RWPE2 (cell line): ENCODE data around the gene RTN4R.
"Not testable (repeated sequence)": the region's sequence is repeated elsewhere in the genome, so short reads cannot be mapped to it uniquely, and the experiment has no call there.

Experiments used
- ATAC-seq: fragments of 200-7000 bp; cut with Tn5 transposase; 3 replicates; pipeline ENCODE4 v1.9.1; 2021; ENCODE audit warnings: low read depth
- DNase-seq: peaks from one replicate; pipeline ENCODE4 v3.0.0-alpha.2; 2020; ENCODE audit warnings: low spot score
- H3K27ac ChIP-seq: fragments of 450-650 bp; 2 replicates; pipeline ENCODE4 v1.5.1; 2017; ENCODE audit warnings: mild to moderate bottlenecking; ENCODE audit not compliant: poor library complexity, severe bottlenecking
- H3K27me3 ChIP-seq: fragments of 250-450 bp; sonication (Bioruptor Pico); 2 replicates; pipeline ENCODE4 v1.5.1; 2021; ENCODE audit warnings: mild to moderate bottlenecking, moderate library complexity; ENCODE audit not compliant: insufficient read depth, poor library complexity, severe bottlenecking
- H3K36me3 ChIP-seq: fragments of 250-450 bp; sonication (Bioruptor Pico); 2 replicates; pipeline ENCODE4 v1.5.1; 2020; ENCODE audit warnings: low read depth, mild to moderate bottlenecking, moderate library complexity
- H3K4me1 ChIP-seq: fragments of 250-450 bp; sonication (Bioruptor Pico); 2 replicates; pipeline ENCODE4 v1.5.1; 2021; ENCODE audit warnings: mild to moderate bottlenecking, moderate library complexity; ENCODE audit not compliant: insufficient read depth, poor library complexity, severe bottlenecking
- H3K4me3 ChIP-seq: fragments of 250-450 bp; sonication (Bioruptor Pico); 2 replicates; pipeline ENCODE4 v1.5.1; 2021; ENCODE audit warnings: mild to moderate bottlenecking, moderate library complexity; ENCODE audit not compliant: severe bottlenecking
- H3K9me3 ChIP-seq: fragments of 250-450 bp; sonication (Bioruptor Pico); 2 replicates; pipeline ENCODE4 v1.5.1; 2021; ENCODE audit warnings: mild to moderate bottlenecking, moderate library complexity; ENCODE audit not compliant: severe bottlenecking
- TF ChIP-seq, protein P1 (sequence below): fragments of 450-650 bp; IDR thresholded peaks from one replicate; pipeline ENCODE4 v1.5.1; 2017; ENCODE audit warnings: mild to moderate bottlenecking, moderate library complexity; ENCODE audit not compliant: poor library complexity, severe bottlenecking

Gene RTN4R

DNA sequence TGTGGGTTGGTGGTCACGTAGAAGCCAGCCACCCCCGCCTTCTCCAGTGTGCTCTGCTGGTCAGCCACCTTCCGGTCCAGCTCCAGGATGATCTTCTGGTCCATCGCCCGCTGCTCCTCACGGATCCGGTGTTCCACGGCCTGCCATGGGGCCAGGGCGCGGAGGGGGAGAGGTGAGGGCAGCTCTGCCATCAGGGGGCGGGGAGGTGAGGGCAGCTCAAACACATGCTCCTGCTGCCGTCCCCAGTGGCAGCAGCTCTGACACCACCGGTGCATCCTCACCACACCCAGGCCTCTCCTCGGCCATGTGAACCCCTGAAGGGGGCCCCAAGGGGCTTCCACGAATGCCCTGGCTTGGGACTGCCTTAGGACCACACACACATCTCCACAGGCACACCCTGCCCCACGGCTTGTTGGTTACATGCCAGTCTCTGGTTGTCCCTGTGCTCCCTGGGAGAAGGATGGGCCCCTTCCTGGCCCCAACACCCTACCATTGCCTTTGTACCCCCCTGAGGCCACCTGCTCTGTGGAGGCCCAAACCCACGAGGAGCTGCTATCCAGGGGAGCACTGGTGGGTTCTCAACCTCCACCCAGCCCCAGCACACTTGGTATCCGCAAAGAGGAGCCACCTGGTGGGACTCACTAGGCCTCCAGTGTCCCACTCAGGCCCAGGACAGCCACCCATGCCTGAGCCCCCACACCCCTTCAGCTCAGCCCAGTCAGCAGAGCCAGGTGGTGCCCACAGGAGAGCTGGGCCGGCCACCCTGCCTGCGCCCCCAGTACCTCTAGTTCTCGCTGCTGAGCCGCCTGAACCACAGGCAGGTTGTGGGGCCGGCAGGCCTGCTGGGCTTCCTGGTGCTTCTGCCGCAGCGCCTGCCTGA lies 47.5 kb upstream of the RTN4R start:
- no peak overlapping the region for H3K4me3 ChIP-seq
- TF ChIP-seq, protein P1, sequence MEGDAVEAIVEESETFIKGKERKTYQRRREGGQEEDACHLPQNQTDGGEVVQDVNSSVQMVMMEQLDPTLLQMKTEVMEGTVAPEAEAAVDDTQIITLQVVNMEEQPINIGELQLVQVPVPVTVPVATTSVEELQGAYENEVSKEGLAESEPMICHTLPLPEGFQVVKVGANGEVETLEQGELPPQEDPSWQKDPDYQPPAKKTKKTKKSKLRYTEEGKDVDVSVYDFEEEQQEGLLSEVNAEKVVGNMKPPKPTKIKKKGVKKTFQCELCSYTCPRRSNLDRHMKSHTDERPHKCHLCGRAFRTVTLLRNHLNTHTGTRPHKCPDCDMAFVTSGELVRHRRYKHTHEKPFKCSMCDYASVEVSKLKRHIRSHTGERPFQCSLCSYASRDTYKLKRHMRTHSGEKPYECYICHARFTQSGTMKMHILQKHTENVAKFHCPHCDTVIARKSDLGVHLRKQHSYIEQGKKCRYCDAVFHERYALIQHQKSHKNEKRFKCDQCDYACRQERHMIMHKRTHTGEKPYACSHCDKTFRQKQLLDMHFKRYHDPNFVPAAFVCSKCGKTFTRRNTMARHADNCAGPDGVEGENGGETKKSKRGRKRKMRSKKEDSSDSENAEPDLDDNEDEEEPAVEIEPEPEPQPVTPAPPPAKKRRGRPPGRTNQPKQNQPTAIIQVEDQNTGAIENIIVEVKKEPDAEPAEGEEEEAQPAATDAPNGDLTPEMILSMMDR, result no peak
- DNase-seq (no peak), ATAC-seq (no peak)
- no peaks in the 10 kb centered on the region for H3K9me3 ChIP-seq
- no peak overlapping the region for H3K27ac ChIP-seq
- peaks cover 6% of the 10 kb centered on the region for H3K4me1 ChIP-seq
- H3K36me3 ChIP-seq, result no peaks in the 10 kb centered on the region
- H3K27me3 ChIP-seq, result no peaks in the 10 kb centered on the region

DNA sequence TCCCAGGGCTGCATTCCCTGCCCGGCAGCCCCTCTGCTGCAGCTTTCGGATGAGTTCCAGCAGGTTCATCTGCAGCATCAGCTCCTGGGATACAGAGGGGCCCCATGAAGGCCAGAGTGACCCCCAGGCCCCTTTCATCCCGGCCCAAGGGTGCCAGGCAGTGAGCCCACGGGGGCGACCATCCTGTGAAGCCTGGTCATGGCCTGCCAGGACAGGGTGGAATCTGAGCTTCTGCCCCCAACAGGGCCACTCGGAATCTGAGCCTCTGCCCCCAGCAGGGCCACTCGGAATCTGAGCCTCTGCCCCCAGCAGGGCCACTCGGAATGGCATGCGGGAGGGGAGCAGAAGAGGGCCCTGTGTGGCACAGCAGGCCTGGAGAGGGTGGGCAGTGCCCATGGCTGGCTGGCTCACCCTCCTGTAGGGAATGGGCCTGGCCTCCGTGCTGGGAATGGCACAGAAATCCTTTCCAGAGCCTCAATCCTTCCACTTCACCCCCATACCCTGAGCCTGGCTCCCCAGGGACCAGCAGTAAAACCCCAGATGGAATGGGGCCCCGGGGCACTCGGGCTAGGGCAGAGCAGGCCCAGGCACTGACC lies 46.7 kb upstream of the RTN4R start:
- DNase-seq, ATAC-seq, H3K4me1 ChIP-seq, H3K27ac ChIP-seq, H3K36me3 ChIP-seq, H3K27me3 ChIP-seq, H3K4me3 ChIP-seq, H3K9me3 ChIP-seq: not testable (repeated sequence)

DNA sequence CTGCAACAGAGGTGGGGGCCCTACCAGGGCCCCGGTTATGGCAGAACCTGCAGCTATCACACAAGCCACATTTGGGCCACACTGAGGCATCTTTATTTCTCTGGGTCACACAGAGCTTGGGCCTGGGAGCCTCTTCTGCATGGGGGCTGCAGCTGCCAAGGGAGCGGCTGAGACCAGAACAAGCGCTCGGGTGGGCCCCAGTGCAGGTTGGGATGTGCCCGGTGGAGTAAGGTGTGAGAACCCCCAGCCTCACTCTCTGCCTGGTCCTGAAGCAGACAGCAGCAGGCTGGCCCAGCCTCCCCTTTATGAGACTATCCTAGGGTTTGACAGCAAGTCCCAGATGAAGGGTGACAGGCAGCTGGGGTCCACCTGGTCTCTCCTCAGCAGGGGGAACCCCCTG lies 46.1 kb upstream of the RTN4R start:
- not testable (repeated sequence) for H3K27ac ChIP-seq, H3K36me3 ChIP-seq, H3K4me3 ChIP-seq, H3K4me1 ChIP-seq, DNase-seq, H3K27me3 ChIP-seq, ATAC-seq, H3K9me3 ChIP-seq

DNA sequence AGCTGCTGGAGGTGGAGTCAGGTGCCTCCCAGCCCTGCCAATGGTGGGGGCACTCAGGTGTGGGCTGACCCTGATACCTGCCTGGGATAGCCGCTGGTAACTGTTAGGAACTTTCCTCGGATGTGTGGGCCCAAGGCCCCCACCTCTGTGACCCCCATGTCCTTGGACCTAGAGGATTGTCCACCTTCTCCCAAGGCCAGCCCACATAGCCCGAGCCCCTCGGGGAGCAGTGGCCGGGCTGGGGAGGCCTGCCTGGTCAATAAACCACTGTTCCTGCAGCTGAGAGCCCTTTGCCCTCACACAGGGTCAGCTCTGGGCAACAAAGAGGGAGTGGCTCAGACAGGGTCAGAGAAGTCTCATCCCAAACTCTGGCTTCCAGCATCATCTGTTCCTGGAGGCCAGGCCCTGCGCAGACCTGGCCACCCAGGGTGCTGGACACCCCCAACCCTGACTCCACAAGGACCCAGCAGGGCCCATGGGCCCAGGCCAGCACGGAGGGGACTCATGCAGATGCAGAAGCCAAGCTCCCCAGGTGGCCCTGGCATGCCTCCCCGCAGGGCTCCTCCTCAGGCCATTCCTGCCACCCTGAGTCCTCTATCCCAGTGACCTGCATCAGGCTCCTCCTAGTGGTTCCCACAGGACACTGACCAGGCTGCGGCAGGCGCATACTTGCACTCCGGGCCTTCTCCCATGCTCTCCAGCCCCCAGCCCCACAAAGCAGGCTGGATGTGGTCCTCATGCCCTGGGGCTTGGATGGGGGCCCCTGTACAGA lies 45.4 kb upstream of the RTN4R start:
- not testable (repeated sequence) for DNase-seq, H3K27ac ChIP-seq, H3K9me3 ChIP-seq, H3K4me3 ChIP-seq, H3K36me3 ChIP-seq, H3K27me3 ChIP-seq, H3K4me1 ChIP-seq
- ATAC-seq, result peak; percentile 30; the same call in 1 of the 3 replicates

DNA sequence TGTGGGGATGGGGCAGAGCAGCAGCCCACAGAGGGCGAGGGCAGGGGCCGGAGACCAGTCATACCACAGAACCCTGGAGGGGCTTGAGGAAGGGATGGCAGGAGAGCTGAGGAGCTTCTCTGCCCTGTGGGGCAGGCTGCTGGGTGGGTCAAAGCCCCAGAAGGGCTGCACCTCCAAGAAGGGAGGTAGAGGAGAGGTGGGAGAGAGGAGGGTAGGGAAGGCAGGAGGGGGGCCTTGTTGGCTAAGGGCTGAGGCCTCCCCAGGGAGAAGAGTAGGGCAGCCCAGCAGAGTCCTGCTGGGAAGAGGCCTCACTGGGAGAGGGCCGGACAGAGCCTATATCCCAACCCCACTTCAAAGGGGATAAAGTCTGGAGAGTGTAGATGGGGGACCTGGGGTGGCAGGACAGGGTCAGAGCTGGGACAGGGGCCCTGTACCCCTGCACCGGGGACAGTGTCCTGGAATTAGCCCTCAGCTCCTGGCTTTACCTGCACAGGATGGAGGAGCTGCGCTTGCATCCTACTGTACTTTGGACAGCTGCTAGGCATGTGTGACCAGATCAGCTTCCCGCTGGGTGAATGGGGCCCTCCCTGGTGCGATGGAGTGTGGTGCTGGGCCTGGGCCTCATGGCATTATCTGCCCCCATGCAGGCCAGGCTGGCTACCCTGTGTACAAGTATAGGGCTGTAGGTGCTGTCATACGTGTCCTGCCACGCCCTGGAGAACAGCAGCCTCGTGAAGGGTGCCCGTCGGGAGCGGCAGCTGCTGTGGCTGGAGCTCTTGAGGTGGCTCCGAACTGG lies 44.5 kb upstream of the RTN4R start:
- ATAC-seq, result no peak
- TF ChIP-seq, protein P1, result no peak
- no peaks in the 10 kb centered on the region for H3K36me3 ChIP-seq
- no peak overlapping the region for H3K27ac ChIP-seq
- DNase-seq, result no peak
- no peaks in the 10 kb centered on the region for H3K27me3 ChIP-seq
- no peaks in the 10 kb centered on the region for H3K4me1 ChIP-seq
- no peak overlapping the region for H3K4me3 ChIP-seq
- no peaks in the 10 kb centered on the region for H3K9me3 ChIP-seq

DNA sequence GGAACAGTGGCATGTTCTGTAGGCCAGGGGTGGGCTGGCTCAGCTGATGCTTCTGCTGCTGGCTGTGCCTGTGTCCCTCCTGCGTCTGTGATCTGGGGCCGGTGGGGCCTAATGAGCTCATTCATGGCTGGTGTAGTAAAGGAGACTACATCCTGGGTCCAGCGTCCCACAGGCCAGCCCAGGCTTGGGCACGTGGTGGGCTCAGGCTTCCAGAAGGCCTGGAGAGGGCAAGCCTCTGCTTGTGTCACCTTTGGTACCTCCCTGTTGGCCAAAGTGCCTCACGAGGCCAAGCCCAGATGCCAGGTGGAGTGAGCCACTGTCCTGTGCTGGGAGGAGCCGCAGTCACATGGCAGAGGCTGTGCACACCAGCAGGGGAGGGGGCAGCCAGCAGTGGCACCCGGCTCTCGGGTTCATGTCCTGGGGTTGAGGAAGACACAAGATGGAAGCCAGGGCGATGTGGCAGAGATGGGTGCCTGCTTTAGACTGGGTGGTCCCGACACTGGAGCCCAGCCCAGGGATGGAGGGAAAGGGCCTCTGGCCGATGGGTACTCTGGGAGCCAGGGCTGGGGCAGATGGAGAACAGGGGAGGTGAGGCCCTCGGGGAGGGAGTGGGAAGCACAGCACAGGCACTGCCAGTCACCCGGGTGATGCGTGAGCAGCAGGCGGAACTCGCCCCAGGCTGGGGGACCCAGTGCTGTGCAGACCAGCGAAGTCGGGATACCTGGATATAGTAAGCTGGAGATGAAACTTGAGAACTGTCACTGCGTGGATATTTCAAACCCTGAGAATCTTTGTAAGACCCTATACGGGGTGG lies 43.3 kb upstream of the RTN4R start:
- DNase-seq, result peak; percentile 66
- not testable (repeated sequence) for ATAC-seq, H3K27me3 ChIP-seq, H3K4me3 ChIP-seq, H3K4me1 ChIP-seq, H3K9me3 ChIP-seq, H3K36me3 ChIP-seq, H3K27ac ChIP-seq

DNA sequence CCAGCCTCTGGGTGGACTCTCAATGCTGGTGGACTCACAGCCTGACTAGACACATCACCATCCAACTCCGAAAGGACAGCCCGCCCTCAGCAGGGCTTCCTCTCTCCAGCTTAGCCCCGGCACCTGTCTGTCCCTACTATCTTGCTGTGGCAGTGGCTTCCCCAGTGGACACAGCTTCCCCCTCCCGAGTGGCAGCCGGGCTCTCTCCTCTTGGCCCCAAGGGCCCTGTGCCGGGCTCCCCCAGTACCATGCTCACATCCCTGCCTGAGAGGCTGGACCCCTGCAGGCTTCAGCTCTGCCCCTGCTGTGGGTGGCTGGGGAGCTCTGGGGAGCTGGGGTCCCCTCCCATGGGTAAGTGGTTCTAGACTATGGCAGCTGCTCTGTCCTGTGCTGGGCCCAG lies 42.7 kb upstream of the RTN4R start:
- not testable (repeated sequence) for H3K9me3 ChIP-seq, H3K27ac ChIP-seq, ATAC-seq, H3K36me3 ChIP-seq, H3K27me3 ChIP-seq, H3K4me3 ChIP-seq, H3K4me1 ChIP-seq
- DNase-seq, result peak; percentile 34

DNA sequence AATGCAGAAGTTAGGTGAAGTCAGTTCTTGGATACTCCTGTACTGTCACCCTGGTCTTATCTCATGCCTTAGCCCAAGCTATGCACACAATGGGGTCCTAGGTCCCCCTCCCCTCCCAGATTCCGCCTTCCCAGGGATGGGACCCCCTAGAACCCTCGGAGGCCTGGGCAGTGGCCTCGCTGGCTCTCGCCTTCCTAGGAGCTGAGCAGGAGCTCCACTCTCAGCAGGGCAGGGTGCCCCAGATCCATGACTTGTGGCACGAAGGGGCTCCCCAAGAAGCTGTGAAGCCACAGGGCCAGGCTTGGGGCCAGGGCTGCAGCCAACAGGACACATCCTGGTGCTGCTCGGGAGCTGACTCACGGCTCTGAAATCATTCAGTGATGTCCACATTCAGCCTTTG lies 42.1 kb upstream of the RTN4R start:
- ATAC-seq (0 out of 3 replicates have a peak, but pooled peaks have one; percentile 22), DNase-seq (peak; percentile 11)
- not testable (repeated sequence) for H3K4me1 ChIP-seq, H3K4me3 ChIP-seq, H3K27me3 ChIP-seq, H3K27ac ChIP-seq, H3K9me3 ChIP-seq, H3K36me3 ChIP-seq
